HG03521 (cell line): ENCODE data around the gene LRIT1.

Source experiments
- ATAC-seq: cut with Tn5 transposase; IDR thresholded peaks from one replicate; pipeline ENCODE4 v1.9.1; 2021; ENCODE audit warnings: mild to moderate bottlenecking, moderate library complexity; ENCODE audit not compliant: unreplicated experiment

The LRIT1 gene

GRCh38 chr10:84214612-84215235, 26.6 kb downstream of the LRIT1 start:
- ATAC-seq, result peak; percentile 86

GRCh38 chr10:84214046-84214572, 27.2 kb downstream of the LRIT1 start:
- ATAC-seq, result peak; percentile 9

GRCh38 chr10:84213076-84213475, 28.3 kb downstream of the LRIT1 start:
- no peak for ATAC-seq

GRCh38 chr10:84212014-84212413, 29.3 kb downstream of the LRIT1 start:
- ATAC-seq, result no peak

GRCh38 chr10:84211566-84211965, 29.8 kb downstream of the LRIT1 start:
- no peak for ATAC-seq

GRCh38 chr10:84208023-84208422, 33.3 kb downstream of the LRIT1 start:
- ATAC-seq, result no peak

GRCh38 chr10:84205853-84206525, 35.4 kb downstream of the LRIT1 start:
- ATAC-seq, result no peak

- peak; percentile 67 for ATAC-seq
Observed at GRCh38 chr10:84205049-84205852, 36.1 kb downstream of the LRIT1 start.

- no peak for ATAC-seq
Observed at GRCh38 chr10:84204610-84205009, 36.7 kb downstream of the LRIT1 start.

- peak; percentile 61 for ATAC-seq
Observed at GRCh38 chr10:84204122-84204521, 37.2 kb downstream of the LRIT1 start.

GRCh38 chr10:84202349-84202748, 39.0 kb downstream of the LRIT1 start:
- ATAC-seq, result no peak

GRCh38 chr10:84201682-84202081, 39.7 kb downstream of the LRIT1 start:
- no peak for ATAC-seq

- no peak for ATAC-seq
Observed at GRCh38 chr10:84201244-84201606, 40.1 kb downstream of the LRIT1 start.

GRCh38 chr10:84200537-84201243, 40.7 kb downstream of the LRIT1 start:
- no peak for ATAC-seq

GRCh38 chr10:84198206-84198915, 43.0 kb downstream of the LRIT1 start:
- ATAC-seq, result no peak

- no peak for ATAC-seq
Observed at GRCh38 chr10:84197643-84198042, 43.7 kb downstream of the LRIT1 start.

- ATAC-seq, result no peak
Observed at GRCh38 chr10:84196941-84197340, 44.4 kb downstream of the LRIT1 start.

- no peak for ATAC-seq
Observed at GRCh38 chr10:84196083-84196482, 45.3 kb downstream of the LRIT1 start.

- ATAC-seq, result peak; percentile 3
Observed at GRCh38 chr10:84195044-84195830, 46.1 kb downstream of the LRIT1 start.
